Gastroesophageal sphincter (tissue), 3 donors: Measurements from ENCODE around the gene OR2M7.

Source experiments
- POLR2A ChIP-seq, 2 donors: fragments of 450-650 bp; IDR thresholded peaks; one replicate each; pipeline ENCODE4 v1.6.1; 2017; ENCODE audit warnings: antibody characterized with exemption in 2 of 2, mild to moderate bottlenecking in 2 of 2, moderate library complexity in 1 of 2
- TF ChIP-seq, protein P1 (sequence below), 4 experiments: fragments of 200-600 bp in 2 of 4; fragments of 450-650 bp in 2 of 4; sonication (generic) in 1 of 4; IDR thresholded peaks; one replicate each; pipeline ENCODE4 v1.5.1; 2017 to 2019; ENCODE audit warnings: antibody characterized with exemption in 4 of 4, mild to moderate bottlenecking in 2 of 4, moderate library complexity in 2 of 4

GRCh38 chr1:248343451-248343850, 19.1 kb upstream of the OR2M7 start:
- TF ChIP-seq, protein P1, sequence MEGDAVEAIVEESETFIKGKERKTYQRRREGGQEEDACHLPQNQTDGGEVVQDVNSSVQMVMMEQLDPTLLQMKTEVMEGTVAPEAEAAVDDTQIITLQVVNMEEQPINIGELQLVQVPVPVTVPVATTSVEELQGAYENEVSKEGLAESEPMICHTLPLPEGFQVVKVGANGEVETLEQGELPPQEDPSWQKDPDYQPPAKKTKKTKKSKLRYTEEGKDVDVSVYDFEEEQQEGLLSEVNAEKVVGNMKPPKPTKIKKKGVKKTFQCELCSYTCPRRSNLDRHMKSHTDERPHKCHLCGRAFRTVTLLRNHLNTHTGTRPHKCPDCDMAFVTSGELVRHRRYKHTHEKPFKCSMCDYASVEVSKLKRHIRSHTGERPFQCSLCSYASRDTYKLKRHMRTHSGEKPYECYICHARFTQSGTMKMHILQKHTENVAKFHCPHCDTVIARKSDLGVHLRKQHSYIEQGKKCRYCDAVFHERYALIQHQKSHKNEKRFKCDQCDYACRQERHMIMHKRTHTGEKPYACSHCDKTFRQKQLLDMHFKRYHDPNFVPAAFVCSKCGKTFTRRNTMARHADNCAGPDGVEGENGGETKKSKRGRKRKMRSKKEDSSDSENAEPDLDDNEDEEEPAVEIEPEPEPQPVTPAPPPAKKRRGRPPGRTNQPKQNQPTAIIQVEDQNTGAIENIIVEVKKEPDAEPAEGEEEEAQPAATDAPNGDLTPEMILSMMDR (IDR thresholded peaks at IDR 0.05) = no peak
- TF ChIP-seq POLR2A (IDR thresholded peaks at IDR 0.05) = no peak
